ENCODE data around the gene ZFP92.

Gene ZFP92

DNA sequence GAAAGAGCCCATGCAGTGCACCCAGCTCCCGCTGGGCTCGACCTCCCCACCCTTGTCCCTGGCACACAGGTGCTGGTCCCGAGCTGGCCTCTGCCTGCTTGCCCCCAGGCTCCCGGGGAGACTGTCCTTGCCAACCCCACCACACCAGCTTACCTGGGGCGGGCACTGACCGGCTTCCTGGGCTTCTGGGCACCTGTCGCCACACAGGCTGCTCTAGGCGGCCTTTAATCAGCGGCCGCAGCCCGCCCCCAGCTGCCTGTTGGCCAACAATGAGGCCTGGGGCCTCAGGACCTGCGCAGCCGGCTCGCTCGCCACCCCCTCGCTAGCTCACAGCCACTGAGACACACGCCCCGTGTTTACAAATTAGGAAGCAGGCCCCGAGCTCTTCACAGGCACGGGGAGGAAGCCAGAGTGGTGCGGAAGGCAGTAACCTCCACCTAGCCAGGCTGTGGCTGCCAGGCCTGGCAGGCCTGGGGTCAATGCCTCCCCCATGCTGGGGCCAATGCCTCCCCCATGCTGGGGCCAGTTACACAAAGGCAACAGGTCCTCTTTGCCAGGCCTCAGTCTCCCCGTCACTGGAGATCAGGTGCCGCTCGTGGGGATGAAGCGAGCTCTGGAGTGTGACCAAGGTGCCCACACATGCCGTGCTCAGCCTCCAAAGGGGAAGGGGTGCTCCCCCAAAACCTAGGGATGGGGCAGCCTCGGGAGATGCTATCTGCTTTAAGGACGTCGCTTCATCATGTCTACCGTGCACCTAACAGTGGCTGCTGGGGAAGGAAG lies 34.8 kb downstream of the ZFP92 start, which contains the start of gene TREX2:
Gene TREX2 (minus strand): TSS at position 201 of the 780 bp plus-strand sequence. CDS start 626 bp downstream, outside the sequence.
- TF ChIP-seq, protein P1, sequence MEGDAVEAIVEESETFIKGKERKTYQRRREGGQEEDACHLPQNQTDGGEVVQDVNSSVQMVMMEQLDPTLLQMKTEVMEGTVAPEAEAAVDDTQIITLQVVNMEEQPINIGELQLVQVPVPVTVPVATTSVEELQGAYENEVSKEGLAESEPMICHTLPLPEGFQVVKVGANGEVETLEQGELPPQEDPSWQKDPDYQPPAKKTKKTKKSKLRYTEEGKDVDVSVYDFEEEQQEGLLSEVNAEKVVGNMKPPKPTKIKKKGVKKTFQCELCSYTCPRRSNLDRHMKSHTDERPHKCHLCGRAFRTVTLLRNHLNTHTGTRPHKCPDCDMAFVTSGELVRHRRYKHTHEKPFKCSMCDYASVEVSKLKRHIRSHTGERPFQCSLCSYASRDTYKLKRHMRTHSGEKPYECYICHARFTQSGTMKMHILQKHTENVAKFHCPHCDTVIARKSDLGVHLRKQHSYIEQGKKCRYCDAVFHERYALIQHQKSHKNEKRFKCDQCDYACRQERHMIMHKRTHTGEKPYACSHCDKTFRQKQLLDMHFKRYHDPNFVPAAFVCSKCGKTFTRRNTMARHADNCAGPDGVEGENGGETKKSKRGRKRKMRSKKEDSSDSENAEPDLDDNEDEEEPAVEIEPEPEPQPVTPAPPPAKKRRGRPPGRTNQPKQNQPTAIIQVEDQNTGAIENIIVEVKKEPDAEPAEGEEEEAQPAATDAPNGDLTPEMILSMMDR (IDR thresholded peaks at IDR 0.05; ENCODE audit: unreplicated experiment in 3 of 3), result no peak
- Mint-ChIP-seq H3K9me3 (peaks cover 6% of the 10 kb centered on the region), H3K27me3 (ENCODE audit: low read depth) (no peaks in the 10 kb centered on the region), H3K4me3 (no peak within 1 kb of the TSS), H3K4me1 (peaks cover 5% of the 10 kb centered on the region), H3K36me3 (ENCODE audit: low read depth) (no peaks in the 10 kb centered on the region), H3K27ac (no peak within 1 kb of the TSS)

DNA sequence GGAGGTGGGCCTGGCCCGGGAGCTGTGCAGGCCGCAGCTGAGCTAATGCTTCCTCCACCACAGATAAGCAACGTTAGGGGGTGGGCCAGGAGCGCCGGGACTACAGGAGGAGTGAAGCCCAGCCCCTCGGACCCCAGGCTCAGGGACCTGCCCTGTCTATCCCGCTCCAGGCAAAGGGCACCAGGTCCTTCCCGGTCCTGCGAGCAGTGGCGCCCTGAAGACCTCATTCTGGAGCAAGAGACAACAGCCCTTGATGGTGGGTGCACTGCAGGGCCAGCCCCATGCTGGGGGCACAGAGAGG lies 35.3 kb downstream of the ZFP92 start:
- no peaks in the 10 kb centered on the region for H3K27me3 Mint-ChIP-seq (ENCODE audit: low read depth)
- TF ChIP-seq, protein P1 (IDR thresholded peaks at IDR 0.05; ENCODE audit: unreplicated experiment in 3 of 3), result no peak
- no peaks in the 10 kb centered on the region for H3K36me3 Mint-ChIP-seq (ENCODE audit: low read depth)
- no peak overlapping the region for H3K4me3 Mint-ChIP-seq
- no peak overlapping the region for H3K27ac Mint-ChIP-seq
- peaks cover 5% of the 10 kb centered on the region for H3K4me1 Mint-ChIP-seq
- H3K9me3 Mint-ChIP-seq, result peaks cover 7% of the 10 kb centered on the region

DNA sequence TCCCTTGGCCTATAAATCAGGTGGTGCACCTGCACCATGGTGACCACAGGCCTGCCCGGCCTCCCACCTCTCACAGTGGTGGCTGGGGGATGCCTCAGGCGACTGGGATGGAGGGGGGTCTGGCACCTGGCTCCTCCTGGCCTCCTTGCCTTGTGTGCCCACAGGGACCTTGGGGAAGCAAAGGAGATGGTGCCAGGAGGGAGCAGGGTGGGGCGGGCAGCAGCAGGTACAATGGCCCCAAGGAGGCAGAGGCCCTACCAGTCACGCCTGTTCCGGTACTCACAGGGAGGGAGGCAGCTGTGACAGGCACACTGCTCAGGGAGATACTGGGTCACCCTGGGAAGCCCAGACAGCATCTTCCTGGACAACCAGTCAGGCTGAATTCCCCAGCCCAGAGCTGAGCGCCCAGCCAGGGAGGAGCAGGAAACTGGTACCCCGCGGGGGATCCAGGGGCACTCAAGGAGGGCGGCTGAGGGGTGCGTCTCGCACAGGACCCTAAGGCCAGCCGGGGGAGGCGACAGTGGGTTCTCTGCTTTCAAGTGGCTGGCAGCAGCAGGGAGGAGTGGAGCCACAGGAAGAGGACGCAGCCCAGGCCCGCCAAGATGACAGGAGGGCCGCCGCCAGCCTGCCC lies 35.8 kb downstream of the ZFP92 start:
- peaks cover 7% of the 10 kb centered on the region for H3K9me3 Mint-ChIP-seq
- no peaks in the 10 kb centered on the region for H3K27me3 Mint-ChIP-seq (ENCODE audit: low read depth)
- H3K36me3 Mint-ChIP-seq (ENCODE audit: low read depth), result no peaks in the 10 kb centered on the region
- H3K4me3 Mint-ChIP-seq, result no peak overlapping the region
- peaks cover 5% of the 10 kb centered on the region for H3K4me1 Mint-ChIP-seq
- TF ChIP-seq, protein P1 (IDR thresholded peaks at IDR 0.05; ENCODE audit: unreplicated experiment in 3 of 3), result no peak
- H3K27ac Mint-ChIP-seq, result no peak overlapping the region

DNA sequence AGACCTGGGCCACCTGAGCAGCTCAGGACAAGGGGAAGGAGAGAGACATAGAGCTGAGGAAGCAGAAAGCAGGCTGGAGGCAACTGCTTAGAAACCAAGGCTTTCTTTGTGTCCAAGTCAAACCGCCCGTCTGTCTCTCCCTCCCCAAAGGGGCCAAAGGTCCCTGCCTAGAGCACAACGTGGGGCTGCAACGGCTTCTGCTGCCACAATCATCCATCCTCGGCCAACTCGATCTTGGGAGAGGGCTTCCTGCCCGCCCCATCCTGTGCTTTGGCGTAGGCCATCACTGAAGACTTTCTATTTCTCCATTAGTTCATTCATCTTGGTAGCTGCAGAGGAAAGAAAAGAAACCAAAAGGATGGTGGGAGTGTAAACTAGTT lies 36.3 kb downstream of the ZFP92 start:
- peaks cover 7% of the 10 kb centered on the region for H3K9me3 Mint-ChIP-seq
- TF ChIP-seq, protein P1 (IDR thresholded peaks at IDR 0.05; ENCODE audit: unreplicated experiment in 3 of 3), result no peak
- no peak overlapping the region for H3K4me3 Mint-ChIP-seq
- H3K27me3 Mint-ChIP-seq (ENCODE audit: low read depth), result no peaks in the 10 kb centered on the region
- H3K27ac Mint-ChIP-seq, result no peak overlapping the region
- H3K4me1 Mint-ChIP-seq, result peaks cover 5% of the 10 kb centered on the region
- no peaks in the 10 kb centered on the region for H3K36me3 Mint-ChIP-seq (ENCODE audit: low read depth)

DNA sequence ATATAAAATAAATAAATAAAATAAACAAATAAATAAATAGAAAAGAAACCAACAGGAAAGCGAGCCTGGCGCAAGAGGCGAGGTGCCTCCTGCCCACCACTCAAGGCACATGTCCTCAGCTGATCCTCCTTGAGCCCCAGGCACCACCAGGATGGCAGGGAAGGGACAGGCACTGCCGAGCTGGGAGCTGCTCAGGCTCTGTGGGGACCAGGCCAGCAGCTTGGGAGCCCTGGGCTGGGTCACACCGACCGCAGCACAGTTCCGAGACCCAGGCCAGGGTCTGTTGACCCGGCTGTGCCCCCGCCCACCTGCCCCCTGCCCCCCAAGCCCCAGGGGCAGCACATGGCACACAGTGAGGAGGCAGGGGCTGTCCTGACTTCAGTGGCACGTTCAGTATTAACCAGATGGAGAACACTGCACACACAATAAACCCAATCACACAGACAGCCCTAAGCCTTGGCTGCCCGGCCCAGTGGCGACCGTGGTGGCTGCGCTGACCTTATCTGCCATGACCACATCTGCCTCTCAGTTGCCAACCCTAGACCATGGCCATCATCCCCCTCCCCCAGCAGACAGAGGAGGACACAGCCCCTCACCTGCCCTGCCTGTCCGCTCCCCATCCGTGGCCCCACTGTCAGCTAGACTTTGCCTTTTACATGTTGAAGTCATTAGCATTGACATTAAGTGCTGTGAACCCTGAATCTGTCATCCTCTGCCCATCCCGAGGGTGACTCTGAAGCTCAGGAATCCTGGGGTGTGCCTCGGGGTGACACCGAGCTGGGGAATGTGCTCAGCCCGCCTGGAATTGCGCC lies 37.5 kb downstream of the ZFP92 start:
- Mint-ChIP-seq H3K4me3 (no peak overlapping the region), H3K27me3 (ENCODE audit: low read depth) (no peaks in the 10 kb centered on the region), H3K27ac (no peak overlapping the region), H3K9me3 (peaks cover 7% of the 10 kb centered on the region), H3K36me3 (ENCODE audit: low read depth) (no peaks in the 10 kb centered on the region), H3K4me1 (peaks cover 5% of the 10 kb centered on the region)
- TF ChIP-seq, protein P1 (IDR thresholded peaks at IDR 0.05; ENCODE audit: unreplicated experiment in 3 of 3), result no peak

All from nephron (organoid).